GM13977 (cell line): ENCODE results near the gene FRMD4A.

Source experiments
- DNase-seq: peaks from one replicate; pipeline ENCODE4 v3.0.0; 2012; ENCODE audit warnings: low spot score
- CTCF ChIP-seq: IDR thresholded peaks from 2 replicates; pipeline ENCODE4 v1.5.1; 2012; ENCODE audit warnings: mild to moderate bottlenecking, control low read depth; ENCODE audit not compliant: insufficient read depth; ENCODE audit errors: extremely low read depth, missing control alignments
- in situ Hi-C: fragments of 300-500 bp; cut with MboI; formaldehyde crosslinking; loops from one replicate; pipeline ENCODE4 v1.12.0; 2022; ENCODE audit warnings: low sequenced_read_pairs, low pct_unique_long_range_greater_than_20kb, mixed read lengths, inconsistent platforms; ENCODE audit not compliant: unreplicated experiment

Gene FRMD4A

DNA sequence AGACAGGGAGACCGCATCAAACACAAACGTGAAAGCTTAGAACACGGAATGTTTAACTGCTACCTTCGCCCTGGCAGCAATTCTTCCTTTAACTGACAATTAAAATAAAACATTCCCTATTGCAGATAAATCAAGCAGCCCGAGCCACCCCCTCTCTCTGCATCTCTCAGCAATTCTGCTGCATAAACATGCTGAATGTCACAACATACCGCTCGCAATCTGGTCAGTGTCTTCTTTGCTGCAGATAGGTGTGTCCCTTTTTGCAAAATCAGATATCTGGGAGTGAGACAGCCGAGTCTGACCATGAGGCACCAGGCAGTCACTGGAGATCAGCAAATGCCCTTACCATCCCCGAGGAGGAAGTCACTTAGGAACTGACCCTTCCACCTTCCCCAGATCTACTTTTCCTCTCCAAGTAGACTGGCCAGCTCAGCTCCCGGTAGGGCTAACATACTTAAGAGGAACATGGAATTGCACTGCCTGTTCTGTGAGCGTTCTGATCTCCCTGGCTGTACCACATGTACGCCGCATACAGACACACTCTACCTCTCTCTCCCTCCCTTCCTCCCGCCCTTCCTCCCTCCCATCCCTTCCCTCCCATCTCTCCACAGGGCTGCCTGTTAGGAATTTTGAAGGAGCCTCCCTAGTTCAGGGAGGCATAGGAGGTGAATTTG, at the start of gene FRMD4A:
Gene FRMD4A (minus strand): TSS at position 537 of the 674 bp plus-strand sequence.
- TF ChIP-seq CTCF: no peak
- in situ Hi-C loops: no loop called here
- DNase-seq: no peak

- no peak for DNase-seq
- in situ Hi-C loops: no loop called here
- TF ChIP-seq CTCF: no peak
Measured at GRCh38 chr10:14379556-14380280, 49.0 kb upstream of the FRMD4A start.

- no peak for DNase-seq
- TF ChIP-seq CTCF: no peak
- in situ Hi-C loops: no loop called here
Measured at GRCh38 chr10:14378387-14378960, 47.8 kb upstream of the FRMD4A start.

GRCh38 chr10:14377591-14378175, 47.0 kb upstream of the FRMD4A start:
- DNase-seq: no peak
- TF ChIP-seq CTCF: no peak
- in situ Hi-C loops: no loop called here

DNA sequence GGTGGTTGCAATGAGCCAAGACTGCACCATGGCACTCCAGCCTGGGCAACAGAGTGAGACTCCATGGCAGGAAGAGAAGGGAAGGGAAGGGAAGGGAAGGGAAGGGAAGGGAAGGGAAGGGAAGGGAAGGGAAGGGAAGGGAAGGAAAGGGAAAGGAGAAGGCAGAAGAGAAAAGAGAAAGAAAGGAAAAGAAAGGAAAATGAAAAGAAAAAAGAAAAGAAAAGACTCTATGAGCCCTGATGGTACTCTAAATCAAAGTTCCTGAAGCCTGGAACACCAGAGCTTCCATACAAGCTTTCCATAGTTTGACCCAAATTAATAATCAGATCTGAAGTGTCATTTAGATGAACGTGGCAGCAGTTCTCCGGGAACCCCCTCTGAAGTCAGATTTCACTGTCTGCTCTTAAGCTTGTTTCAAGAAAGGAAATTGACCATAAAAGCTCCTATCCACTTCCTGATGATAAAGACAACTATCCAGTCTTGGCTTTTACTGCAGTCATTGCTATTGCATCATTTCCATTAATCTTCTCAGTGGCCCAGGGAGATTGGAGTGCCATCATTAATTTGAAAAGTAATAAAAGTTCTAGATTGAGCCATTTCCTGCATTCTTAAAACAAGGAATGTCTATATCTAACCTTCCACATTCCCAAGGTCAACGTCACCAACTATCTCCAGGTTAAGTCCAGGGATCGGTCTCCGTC, 44.2 kb upstream of the FRMD4A start:
- TF ChIP-seq CTCF: no peak
- in situ Hi-C loops: no loop called here
- DNase-seq: no peak

DNA sequence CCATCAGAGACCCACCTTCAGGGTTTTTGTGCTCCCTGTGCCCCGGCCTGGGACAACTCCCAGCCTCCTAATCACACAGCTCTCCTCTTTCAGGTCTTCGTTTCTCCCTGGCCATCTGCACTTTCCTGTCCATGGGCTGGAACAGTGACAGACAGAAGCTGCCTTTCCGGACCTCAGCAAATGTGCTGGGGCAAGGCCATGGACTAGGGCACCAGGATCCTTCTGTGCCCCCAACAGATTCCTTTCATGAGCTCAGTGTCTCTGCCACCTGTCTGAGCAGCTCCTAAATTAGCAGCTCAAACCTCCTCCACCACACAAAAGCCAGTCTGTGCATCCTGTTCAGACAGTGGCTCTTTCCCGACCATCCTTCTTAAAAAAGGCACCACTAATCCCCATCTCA, 41.9 kb upstream of the FRMD4A start:
- in situ Hi-C loops: no loop called here
- DNase-seq: no peak
- no peak for TF ChIP-seq CTCF
